Testis (tissue), 2 donors: ENCODE results near the gene ASB18.

Source experiments
- POLR2A ChIP-seq: fragments of 450-650 bp; IDR thresholded peaks from one replicate; pipeline ENCODE4 v1.6.1; 2017; ENCODE audit warnings: antibody characterized with exemption, mild to moderate bottlenecking, moderate library complexity
- TF ChIP-seq, protein P1 (sequence below), 3 experiments: fragments of 450-650 bp in 2 of 3; fragments of 200-600 bp in 1 of 3; sonication (generic) in 1 of 3; IDR thresholded peaks; one replicate each; pipeline ENCODE4 v1.5.1; 2016 to 2019; ENCODE audit warnings: antibody characterized with exemption in 3 of 3, mild to moderate bottlenecking in 2 of 3, moderate library complexity in 1 of 3

GRCh38 chr2:236167297-236168109 lies 96.7 kb downstream of the ASB18 start:
- TF ChIP-seq, protein P1, sequence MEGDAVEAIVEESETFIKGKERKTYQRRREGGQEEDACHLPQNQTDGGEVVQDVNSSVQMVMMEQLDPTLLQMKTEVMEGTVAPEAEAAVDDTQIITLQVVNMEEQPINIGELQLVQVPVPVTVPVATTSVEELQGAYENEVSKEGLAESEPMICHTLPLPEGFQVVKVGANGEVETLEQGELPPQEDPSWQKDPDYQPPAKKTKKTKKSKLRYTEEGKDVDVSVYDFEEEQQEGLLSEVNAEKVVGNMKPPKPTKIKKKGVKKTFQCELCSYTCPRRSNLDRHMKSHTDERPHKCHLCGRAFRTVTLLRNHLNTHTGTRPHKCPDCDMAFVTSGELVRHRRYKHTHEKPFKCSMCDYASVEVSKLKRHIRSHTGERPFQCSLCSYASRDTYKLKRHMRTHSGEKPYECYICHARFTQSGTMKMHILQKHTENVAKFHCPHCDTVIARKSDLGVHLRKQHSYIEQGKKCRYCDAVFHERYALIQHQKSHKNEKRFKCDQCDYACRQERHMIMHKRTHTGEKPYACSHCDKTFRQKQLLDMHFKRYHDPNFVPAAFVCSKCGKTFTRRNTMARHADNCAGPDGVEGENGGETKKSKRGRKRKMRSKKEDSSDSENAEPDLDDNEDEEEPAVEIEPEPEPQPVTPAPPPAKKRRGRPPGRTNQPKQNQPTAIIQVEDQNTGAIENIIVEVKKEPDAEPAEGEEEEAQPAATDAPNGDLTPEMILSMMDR (IDR thresholded peaks at IDR 0.05): no peak
- no peak for TF ChIP-seq POLR2A
